ENCODE results near the gene SLC2A3.
"Not testable (repeated sequence)": the region's sequence is repeated elsewhere in the genome, so short reads cannot be mapped to it uniquely, and the experiment has no call there.

SLC2A3 gene

DNA sequence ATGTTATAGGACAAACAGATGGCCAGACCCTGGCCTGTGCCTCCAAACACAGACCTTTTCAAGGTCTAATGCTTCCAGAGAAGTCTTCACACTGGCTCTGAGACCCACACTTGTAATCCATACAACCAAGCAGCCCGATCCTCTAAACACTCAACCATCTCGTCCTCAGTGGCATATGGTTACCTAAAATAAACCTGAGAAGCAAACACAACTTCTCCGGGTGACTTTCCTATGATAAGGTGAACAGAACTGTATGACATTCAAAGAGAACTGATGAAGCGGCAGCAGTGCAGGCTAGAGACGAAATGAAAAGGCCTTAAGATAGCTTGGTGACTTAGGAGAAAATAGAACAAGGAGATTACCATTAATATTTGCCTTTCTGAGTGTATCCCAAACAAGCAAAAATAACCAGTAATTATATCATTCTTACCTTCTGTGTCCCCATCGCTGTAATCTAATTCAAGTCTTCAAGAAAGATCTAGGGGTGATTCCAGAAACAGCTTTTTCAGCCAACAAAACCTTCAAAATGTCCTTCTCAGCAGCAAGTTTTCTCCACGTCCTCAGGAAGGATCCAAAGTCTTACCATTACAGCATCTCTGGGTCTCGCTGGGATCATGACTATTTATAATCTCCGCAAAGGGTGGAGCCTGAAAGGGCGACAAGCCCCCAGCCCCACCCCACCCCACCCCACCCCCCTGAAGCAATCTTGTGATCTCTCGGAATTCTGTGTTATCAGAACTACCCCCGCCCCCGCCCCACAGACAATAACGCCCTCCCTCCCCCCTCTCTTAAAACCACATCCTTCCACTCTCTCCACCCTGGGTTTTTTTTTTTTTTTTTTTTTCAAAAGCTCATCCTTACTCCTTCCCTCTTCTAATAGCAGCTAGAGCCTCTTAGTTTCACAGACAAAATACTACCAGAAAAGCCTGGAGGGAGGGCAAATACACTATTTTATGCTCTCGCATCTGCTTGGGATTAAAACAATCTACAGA lies at the start of gene SLC2A3:
SLC2A3 (minus strand) TSS at position 598 of the 992 bp plus-strand sequence; CDS start at position 445, 153 bp downstream.
- Histone ChIP-seq H3K9me3 (ENCODE audit: control insufficient read depth, low read length) (no peaks in the 10 kb centered on the region), H3K9ac (ENCODE audit: low read length) (peak within 1 kb of the TSS; percentile 94)

DNA sequence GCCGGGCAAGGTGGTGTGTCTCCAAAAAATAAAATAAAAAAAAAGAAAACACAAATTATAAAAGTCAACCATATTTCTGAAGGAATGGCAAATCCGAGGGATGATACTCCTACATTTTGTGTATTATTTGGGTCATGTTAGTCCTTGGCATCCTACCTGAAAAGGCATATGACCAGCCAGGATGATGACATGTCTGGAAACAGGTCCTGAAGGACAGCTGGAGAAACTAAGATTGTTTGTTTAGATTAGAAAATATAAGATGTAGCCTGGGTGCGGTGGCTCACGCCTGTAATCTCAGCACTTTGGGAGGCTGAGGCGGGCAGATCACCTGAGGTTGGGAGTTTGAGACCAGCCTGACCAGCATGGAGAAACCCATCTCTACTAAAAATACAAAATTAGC lies 48.9 kb upstream of the SLC2A3 start:
- no peak overlapping the region for H3K4me3 ChIP-seq (ENCODE audit: low read length)
- no peak for DNase-seq (ENCODE audit: low read depth)
- H3K4me1 ChIP-seq (ENCODE audit: control insufficient read depth, insufficient read depth, low read length) = no peaks in the 10 kb centered on the region
- H3K9me3 ChIP-seq (ENCODE audit: control insufficient read depth, low read length) = no peaks in the 10 kb centered on the region
- no peak overlapping the region for H3K9ac ChIP-seq (ENCODE audit: low read length)
- no peaks in the 10 kb centered on the region for H3K36me3 ChIP-seq (ENCODE audit: control insufficient read depth, insufficient read depth, low read length, severe bottlenecking)
- no peaks in the 10 kb centered on the region for H3K27me3 ChIP-seq (replicated peaks; ENCODE audit: control insufficient read depth, insufficient read depth, low read length)

More for the DNA sequence above, at the start of gene SLC2A3:
- H3K27me3 ChIP-seq (replicated peaks; ENCODE audit: control insufficient read depth, insufficient read depth, low read length) = no peaks in the 10 kb centered on the region
- H3K36me3 ChIP-seq (ENCODE audit: control insufficient read depth, insufficient read depth, low read length, severe bottlenecking) = peaks cover 22% of the 10 kb centered on the region
- peak within 1 kb of the TSS; percentile 90 for H3K4me3 ChIP-seq (ENCODE audit: low read length)
- peak; percentile 93 for DNase-seq (ENCODE audit: low read depth)
- peaks cover 29% of the 10 kb centered on the region for H3K4me1 ChIP-seq (ENCODE audit: control insufficient read depth, insufficient read depth, low read length)

DNA sequence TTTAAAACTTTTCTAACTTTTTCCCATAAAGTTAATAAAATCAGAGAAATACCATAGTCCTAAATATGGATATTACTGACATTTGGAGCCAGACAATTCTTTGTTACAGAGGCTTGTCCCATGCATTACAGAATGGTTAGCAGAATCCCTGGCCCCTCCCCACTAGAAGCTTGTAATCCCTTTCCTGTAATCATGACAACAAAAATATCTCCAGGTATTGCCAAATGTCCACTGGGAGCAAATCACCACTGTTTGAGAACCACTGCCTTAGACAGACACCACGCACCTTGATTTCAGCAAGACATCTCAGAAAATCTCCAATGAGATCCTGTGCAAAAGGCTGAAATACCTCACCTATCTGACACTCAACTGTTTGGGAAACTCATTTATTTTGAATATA lies 47.5 kb upstream of the SLC2A3 start:
- not testable (repeated sequence) for H3K4me3 ChIP-seq (ENCODE audit: low read length); H3K36me3 ChIP-seq (ENCODE audit: control insufficient read depth, insufficient read depth, low read length, severe bottlenecking); H3K27me3 ChIP-seq (replicated peaks; ENCODE audit: control insufficient read depth, insufficient read depth, low read length); H3K9me3 ChIP-seq (ENCODE audit: control insufficient read depth, low read length); DNase-seq (ENCODE audit: low read depth); H3K9ac ChIP-seq (ENCODE audit: low read length); H3K4me1 ChIP-seq (ENCODE audit: control insufficient read depth, insufficient read depth, low read length)

DNA sequence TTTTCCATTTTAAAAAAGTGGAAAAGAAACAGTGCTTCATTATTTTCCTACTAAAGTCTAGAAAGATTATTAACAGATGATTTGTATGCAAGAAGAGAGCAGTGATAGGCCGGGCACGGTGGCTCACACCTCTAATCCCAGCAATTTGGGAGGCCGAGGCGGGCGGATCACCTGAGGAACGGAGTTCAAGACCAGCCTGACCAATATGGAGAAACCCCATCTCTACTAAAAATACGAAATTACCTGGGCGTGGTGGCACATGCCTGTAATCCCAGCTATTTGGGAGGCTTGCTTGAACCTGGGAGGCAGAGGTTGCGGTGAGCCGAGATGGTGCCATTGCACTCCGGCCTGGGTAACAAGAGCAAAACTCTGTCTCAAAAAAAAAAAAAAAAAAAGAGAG lies 47.0 kb upstream of the SLC2A3 start:
- H3K4me3 ChIP-seq (ENCODE audit: low read length); H3K9me3 ChIP-seq (ENCODE audit: control insufficient read depth, low read length); H3K36me3 ChIP-seq (ENCODE audit: control insufficient read depth, insufficient read depth, low read length, severe bottlenecking); H3K9ac ChIP-seq (ENCODE audit: low read length); DNase-seq (ENCODE audit: low read depth); H3K4me1 ChIP-seq (ENCODE audit: control insufficient read depth, insufficient read depth, low read length); H3K27me3 ChIP-seq (replicated peaks; ENCODE audit: control insufficient read depth, insufficient read depth, low read length): not testable (repeated sequence)

DNA sequence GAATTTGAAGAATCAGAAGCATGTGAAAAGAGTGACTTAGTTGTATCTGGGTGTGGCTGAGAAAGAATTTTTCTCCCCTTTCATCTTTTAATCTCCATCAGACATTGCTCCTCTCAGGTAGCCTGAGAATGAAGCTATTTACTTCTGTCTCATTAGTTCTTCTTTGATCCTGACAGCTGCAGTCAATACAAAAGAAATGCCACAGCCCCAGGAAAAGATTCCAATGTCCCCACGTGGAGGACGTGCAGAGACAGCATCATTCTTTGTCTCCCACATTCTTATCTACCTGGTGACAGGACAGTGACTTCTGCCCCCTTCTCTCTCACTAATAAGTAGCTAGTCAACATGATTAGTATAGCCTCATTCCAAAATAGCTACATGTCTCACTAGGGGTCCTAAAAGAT lies 46.3 kb upstream of the SLC2A3 start:
- H3K27me3 ChIP-seq (replicated peaks; ENCODE audit: control insufficient read depth, insufficient read depth, low read length); H3K4me3 ChIP-seq (ENCODE audit: low read length); H3K36me3 ChIP-seq (ENCODE audit: control insufficient read depth, insufficient read depth, low read length, severe bottlenecking); DNase-seq (ENCODE audit: low read depth); H3K9me3 ChIP-seq (ENCODE audit: control insufficient read depth, low read length); H3K4me1 ChIP-seq (ENCODE audit: control insufficient read depth, insufficient read depth, low read length); H3K9ac ChIP-seq (ENCODE audit: low read length): not testable (repeated sequence)

DNA sequence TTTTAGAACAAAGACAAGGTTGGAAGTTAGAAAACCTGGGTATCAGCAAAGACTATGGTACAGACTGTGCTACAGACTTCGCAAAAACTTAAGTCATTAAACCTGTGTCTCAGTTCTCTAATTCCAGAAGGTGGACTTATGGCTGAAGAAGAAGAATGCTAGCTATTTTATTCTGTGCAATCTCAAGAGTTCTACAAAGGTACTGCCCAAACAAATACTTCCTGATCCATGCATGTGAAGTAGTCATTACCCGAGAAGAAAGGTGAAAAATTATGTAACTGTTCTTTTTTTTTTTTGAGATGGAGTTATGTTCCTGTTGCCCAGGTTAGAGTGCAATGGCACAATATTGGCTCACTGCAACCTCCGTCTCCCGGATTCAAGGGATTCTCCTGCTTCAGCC lies 45.5 kb upstream of the SLC2A3 start:
- no peak for DNase-seq (ENCODE audit: low read depth)
- no peaks in the 10 kb centered on the region for H3K4me1 ChIP-seq (ENCODE audit: control insufficient read depth, insufficient read depth, low read length)
- no peaks in the 10 kb centered on the region for H3K9me3 ChIP-seq (ENCODE audit: control insufficient read depth, low read length)
- no peaks in the 10 kb centered on the region for H3K27me3 ChIP-seq (replicated peaks; ENCODE audit: control insufficient read depth, insufficient read depth, low read length)
- H3K4me3 ChIP-seq (ENCODE audit: low read length) = no peak overlapping the region
- H3K9ac ChIP-seq (ENCODE audit: low read length) = no peak overlapping the region
- no peaks in the 10 kb centered on the region for H3K36me3 ChIP-seq (ENCODE audit: control insufficient read depth, insufficient read depth, low read length, severe bottlenecking)

DNA sequence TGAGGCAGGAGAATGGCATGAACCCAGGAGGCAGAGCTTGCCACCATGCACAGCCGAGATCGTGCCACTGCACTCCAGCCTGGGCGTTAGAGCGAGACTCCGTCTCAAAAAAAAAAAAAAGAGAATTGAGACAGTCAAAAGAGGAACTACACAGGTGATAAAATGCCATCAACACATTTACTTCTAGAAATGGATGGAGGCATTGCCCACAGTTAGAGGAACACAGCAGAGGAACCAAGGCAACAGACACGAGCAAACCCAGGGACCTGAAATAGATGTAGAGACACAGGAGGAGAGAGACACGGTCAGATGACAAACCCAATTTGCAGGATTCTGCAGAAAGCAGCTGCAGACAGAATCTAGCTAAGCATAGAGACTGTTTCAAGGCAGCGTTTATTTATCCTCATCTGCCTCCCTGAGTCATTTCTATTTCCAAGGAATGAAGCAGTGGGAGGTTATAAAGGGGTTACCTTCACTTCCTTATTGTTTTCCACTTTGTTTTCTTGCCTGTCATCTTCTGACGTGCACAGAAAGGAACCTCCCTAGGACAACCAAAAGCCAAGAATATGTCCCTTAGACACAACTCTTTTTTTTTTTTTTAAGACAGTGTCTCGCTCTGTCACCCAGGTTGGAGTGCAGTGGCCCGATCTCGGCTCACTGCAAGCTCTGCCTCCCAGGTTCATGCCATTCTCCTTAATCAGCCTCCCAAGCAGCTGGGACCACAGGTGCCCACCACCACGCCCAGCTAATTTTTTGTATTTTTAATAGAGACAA lies 41.6 kb upstream of the SLC2A3 start:
- not testable (repeated sequence) for H3K9me3 ChIP-seq (ENCODE audit: control insufficient read depth, low read length); DNase-seq (ENCODE audit: low read depth); H3K4me3 ChIP-seq (ENCODE audit: low read length); H3K4me1 ChIP-seq (ENCODE audit: control insufficient read depth, insufficient read depth, low read length); H3K27me3 ChIP-seq (replicated peaks; ENCODE audit: control insufficient read depth, insufficient read depth, low read length); H3K9ac ChIP-seq (ENCODE audit: low read length); H3K36me3 ChIP-seq (ENCODE audit: control insufficient read depth, insufficient read depth, low read length, severe bottlenecking)

DNA sequence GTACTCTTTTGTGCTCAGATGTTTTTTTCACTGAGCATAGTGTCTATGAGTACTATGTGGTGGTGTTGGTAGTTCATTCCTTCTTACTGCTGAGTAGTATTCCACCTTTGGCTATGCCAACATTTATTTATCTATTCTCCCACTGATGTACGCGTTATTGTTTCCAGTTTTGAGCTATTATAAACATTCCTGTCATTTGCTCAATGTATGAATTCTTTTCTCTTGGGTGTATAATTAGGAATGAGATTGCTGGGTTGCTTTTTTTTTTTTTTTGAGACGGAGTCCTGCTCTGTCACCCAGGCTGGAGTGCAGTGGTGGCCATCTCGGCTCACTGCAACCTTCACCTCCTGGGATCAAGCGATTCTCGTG lies 37.5 kb upstream of the SLC2A3 start:
- Histone ChIP-seq H3K9me3 (ENCODE audit: control insufficient read depth, low read length) (no peaks in the 10 kb centered on the region), H3K27me3 (replicated peaks; ENCODE audit: control insufficient read depth, insufficient read depth, low read length) (no peaks in the 10 kb centered on the region), H3K9ac (ENCODE audit: low read length) (no peak overlapping the region), H3K4me3 (ENCODE audit: low read length) (no peak overlapping the region), H3K36me3 (ENCODE audit: control insufficient read depth, insufficient read depth, low read length, severe bottlenecking) (no peaks in the 10 kb centered on the region), H3K4me1 (ENCODE audit: control insufficient read depth, insufficient read depth, low read length) (peaks cover 13% of the 10 kb centered on the region)
- no peak for DNase-seq (ENCODE audit: low read depth)

DNA sequence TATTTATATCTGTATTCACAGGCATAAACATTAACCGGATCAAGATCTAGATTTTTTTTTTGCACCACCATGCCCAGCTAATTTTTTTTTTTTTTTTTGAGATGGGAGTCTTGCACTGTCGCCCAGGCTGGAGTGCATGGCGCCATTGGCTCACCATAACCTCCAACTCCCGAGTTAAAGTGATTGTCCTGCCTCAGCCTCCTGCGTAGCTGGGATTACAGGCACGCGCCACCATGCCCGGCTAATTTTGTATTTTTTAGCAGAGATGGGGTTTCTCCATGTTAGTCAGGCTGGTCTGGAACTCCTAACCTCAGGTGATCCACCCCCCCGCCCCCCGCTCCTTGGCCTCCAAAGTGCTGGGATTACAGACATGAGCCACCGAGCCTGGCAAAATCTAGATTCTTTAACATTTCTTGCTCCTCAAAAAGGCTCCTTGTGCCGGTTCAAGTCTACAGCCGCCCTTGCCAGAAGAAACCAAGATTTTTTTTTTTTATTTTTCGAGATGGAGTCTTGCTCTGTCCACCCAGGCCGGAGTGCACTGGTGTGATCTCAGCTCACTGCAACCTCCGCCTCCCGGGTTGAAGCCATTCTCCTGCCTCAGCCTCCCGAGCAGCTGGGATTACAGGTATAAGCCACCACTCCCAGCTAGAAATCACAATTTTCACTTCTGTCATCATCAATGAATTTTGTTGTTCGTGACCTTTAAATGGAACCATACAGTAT lies 36.9 kb upstream of the SLC2A3 start:
- Histone ChIP-seq H3K4me3 (ENCODE audit: low read length) (no peak overlapping the region), H3K4me1 (ENCODE audit: control insufficient read depth, insufficient read depth, low read length) (peaks cover 13% of the 10 kb centered on the region), H3K9ac (ENCODE audit: low read length) (no peak overlapping the region), H3K36me3 (ENCODE audit: control insufficient read depth, insufficient read depth, low read length, severe bottlenecking) (no peaks in the 10 kb centered on the region), H3K27me3 (replicated peaks; ENCODE audit: control insufficient read depth, insufficient read depth, low read length) (no peaks in the 10 kb centered on the region), H3K9me3 (ENCODE audit: control insufficient read depth, low read length) (no peaks in the 10 kb centered on the region)
- no peak for DNase-seq (ENCODE audit: low read depth)

DNA sequence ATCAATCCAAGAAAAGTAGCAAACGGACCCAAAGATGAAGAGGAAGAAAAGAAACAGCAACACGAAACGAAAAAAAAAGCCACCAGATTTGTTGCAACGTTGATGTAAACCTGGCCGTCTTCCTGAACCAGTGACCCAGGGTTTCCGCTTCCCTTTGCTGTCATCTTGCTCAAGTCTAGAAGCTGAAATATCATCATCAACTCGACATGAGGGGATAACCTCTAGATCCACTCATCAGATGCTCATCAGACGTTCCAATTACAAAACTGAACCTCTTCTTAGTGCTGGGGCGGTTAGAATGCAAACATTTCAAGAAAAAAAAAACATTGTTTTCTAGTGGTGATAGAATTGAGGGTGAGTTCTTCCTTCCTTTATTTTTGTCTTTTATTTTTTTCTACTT lies 36.3 kb upstream of the SLC2A3 start:
- not testable (repeated sequence) for DNase-seq (ENCODE audit: low read depth); H3K4me3 ChIP-seq (ENCODE audit: low read length)
- peaks cover 13% of the 10 kb centered on the region for H3K4me1 ChIP-seq (ENCODE audit: control insufficient read depth, insufficient read depth, low read length)

DNA sequence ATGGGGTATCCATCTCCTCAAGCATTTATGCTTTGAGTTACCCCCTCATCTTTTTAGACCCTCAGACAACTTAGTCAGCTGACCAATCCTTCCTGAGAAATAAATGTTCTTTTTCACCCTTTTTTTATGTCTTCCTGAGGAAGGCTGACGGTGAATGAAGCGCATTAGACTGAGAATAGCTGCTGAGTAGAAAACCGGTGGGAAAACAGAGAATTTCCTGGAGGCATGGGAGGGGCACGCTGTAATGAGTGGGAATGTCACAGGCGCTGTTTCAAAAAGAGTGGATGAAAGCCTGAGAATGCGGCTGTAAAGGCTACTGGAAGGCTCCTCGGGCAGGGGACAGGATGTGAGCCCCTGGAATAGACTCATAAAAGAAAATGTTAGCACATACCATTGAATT lies 35.8 kb upstream of the SLC2A3 start:
- not testable (repeated sequence) for H3K9me3 ChIP-seq (ENCODE audit: control insufficient read depth, low read length); H3K27me3 ChIP-seq (replicated peaks; ENCODE audit: control insufficient read depth, insufficient read depth, low read length); DNase-seq (ENCODE audit: low read depth); H3K36me3 ChIP-seq (ENCODE audit: control insufficient read depth, insufficient read depth, low read length, severe bottlenecking)
- Histone ChIP-seq H3K4me1 (ENCODE audit: control insufficient read depth, insufficient read depth, low read length) (peaks cover 13% of the 10 kb centered on the region), H3K9ac (ENCODE audit: low read length) (peak overlapping the region; percentile 81), H3K4me3 (ENCODE audit: low read length) (peak overlapping the region; percentile 80)

More for the DNA sequence above, 36.3 kb upstream of the SLC2A3 start:
- H3K9me3 ChIP-seq (ENCODE audit: control insufficient read depth, low read length); H3K27me3 ChIP-seq (replicated peaks; ENCODE audit: control insufficient read depth, insufficient read depth, low read length); H3K36me3 ChIP-seq (ENCODE audit: control insufficient read depth, insufficient read depth, low read length, severe bottlenecking); H3K9ac ChIP-seq (ENCODE audit: low read length): not testable (repeated sequence)

Data from adipocyte (in vitro differentiated cells).